Measurements from ENCODE around the gene ZNF423. TPM values are rescaled to one million over a fixed set of nuclear protein-coding genes. Genes with fewer than 3 reads are reported as not detected.

The ZNF423 gene
- total RNA-seq, 2 experiments from 2014 or later: not detected

DNA sequence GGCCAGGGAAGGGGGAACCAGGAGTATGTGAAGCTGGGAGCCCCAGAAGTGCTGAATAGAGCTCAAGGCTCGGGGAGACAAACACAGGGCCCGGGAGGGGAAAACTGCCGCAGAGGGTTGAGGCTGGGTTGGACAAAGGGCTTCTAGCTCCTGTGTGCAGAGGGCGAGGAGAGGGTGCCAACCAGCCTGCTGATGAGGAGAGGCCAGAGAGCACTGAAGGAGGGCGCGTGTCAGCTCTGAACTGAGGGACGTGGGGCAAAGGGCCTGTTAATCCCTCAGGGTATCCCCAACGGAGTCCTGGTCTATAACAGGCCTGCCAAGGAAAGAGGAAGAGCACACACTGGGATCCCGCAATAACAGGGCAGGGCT lies 331.0 kb downstream of the ZNF423 start:
- no peak for ATAC-seq
- Mint-ChIP-seq H3K36me3 (ENCODE audit: low read depth) (no peaks in the 10 kb centered on the region), H3K4me1 (ENCODE audit: low read depth) (peaks cover 12% of the 10 kb centered on the region), H3K9me3 (ENCODE audit: insufficient read depth) (no peaks in the 10 kb centered on the region), H3K27me3 (ENCODE audit: low read depth) (no peaks in the 10 kb centered on the region), H3K4me3 (no peak overlapping the region), H3K27ac (no peak overlapping the region)
- ChIA-PET POLR2A (no interaction called here), CTCF (no interaction called here)
- DNase-seq: no peak

DNA sequence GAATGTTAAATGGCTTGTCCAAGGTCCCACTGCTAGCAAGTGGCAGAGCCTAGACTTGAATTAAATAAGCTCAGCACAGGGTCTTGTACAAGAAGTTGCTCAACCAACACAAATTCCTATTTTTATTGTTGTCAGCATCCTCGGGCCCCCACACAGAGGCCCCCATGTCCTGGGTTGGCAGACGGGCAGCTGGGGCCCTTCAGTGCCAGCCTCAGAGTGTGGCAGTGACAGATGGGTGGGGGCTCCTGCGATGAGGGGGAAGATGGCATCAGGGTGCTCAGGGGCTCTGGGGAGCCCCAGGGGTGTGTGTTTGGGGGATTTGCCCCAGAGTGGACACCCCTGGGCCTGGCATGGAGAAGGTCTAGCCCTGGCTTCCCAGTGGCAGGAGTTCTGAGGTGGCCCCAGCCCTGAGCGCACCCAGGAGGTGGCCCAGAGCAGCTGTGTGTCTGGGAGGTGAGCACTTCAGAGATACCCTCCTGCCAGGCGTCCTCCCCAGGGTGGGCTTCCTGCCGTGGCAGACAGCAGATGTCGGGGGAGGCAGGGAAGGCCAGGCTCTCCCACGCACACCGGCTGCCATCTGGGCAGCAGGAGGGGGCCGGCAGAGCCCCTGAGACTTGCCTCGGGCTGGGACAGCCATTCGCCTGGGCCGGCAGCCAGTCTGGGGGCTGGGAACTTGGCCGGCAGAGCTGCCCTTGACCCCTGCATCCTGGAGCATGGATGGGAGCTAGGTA lies 331.5 kb downstream of the ZNF423 start:
- DNase-seq: no peak
- Mint-ChIP-seq H3K4me1 (ENCODE audit: low read depth) (peaks cover 12% of the 10 kb centered on the region), H3K27ac (no peak overlapping the region), H3K27me3 (ENCODE audit: low read depth) (no peaks in the 10 kb centered on the region), H3K9me3 (ENCODE audit: insufficient read depth) (no peaks in the 10 kb centered on the region), H3K36me3 (ENCODE audit: low read depth) (no peaks in the 10 kb centered on the region), H3K4me3 (no peak overlapping the region)
- ChIA-PET CTCF (interaction anchor here (1.3 kb wide), 1 partner anchor 10 kb away, joined by 3 read pairs; no protein-coding TSS in a partner anchor), POLR2A (no interaction called here)
- no peak for ATAC-seq

DNA sequence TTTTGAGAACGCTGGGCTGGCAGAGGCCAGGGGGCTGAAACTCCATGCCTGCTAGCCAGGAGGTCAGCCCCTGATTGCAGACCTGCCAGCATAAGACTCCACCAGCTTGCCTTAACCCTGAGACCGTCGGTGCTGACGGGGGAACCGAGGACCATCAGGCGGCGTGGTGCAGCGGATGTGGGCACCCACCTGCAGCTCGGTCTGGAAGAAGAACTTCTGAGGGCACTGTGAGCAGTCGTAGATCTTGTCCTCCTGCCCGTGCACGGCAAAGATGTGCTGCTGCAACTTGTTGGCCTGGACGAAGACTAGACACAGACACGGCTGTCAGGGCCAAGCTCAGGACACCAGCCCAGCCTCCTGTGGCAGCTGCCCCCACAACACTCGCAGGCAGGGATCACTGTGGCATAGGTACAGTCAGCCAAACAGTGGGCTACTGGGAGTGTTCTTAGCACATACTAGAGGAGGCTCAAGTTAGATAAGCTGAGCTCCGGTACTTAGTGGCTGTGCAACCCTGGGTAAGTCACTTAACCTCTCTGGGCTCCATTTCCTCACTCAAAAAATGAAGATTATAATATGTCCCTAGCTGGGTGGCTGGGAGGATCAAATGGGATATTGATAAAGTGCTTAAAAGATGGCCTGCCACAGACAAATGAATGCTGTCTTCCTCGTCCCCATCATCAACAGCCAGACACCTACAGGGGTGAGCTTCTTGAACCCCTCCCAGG lies 332.3 kb downstream of the ZNF423 start:
- DNase-seq: peak; percentile 27
- Mint-ChIP-seq H3K36me3 (ENCODE audit: low read depth) (no peaks in the 10 kb centered on the region), H3K27ac (no peak overlapping the region), H3K27me3 (ENCODE audit: low read depth) (no peaks in the 10 kb centered on the region), H3K9me3 (ENCODE audit: insufficient read depth) (no peaks in the 10 kb centered on the region), H3K4me3 (no peak overlapping the region), H3K4me1 (ENCODE audit: low read depth) (peaks cover 12% of the 10 kb centered on the region)
- ChIA-PET POLR2A (no interaction called here), CTCF (interaction anchor here (1.3 kb wide), 1 partner anchor 9 kb away, joined by 3 read pairs; no protein-coding TSS in a partner anchor)
- peak; percentile 28 for ATAC-seq

GRCh38 chr16:49521734-49522325 lies 334.1 kb downstream of the ZNF423 start:
- ChIA-PET POLR2A (no interaction called here), CTCF (no interaction called here)
- Mint-ChIP-seq H3K27ac (no peak overlapping the region), H3K27me3 (ENCODE audit: low read depth) (no peaks in the 10 kb centered on the region), H3K9me3 (ENCODE audit: insufficient read depth) (no peaks in the 10 kb centered on the region), H3K4me3 (no peak overlapping the region), H3K4me1 (ENCODE audit: low read depth) (peaks cover 2% of the 10 kb centered on the region), H3K36me3 (ENCODE audit: low read depth) (no peaks in the 10 kb centered on the region)
- ATAC-seq (no peak), DNase-seq (no peak)

GRCh38 chr16:49520492-49521038 lies 335.3 kb downstream of the ZNF423 start:
- Mint-ChIP-seq H3K4me1 (ENCODE audit: low read depth) (peaks cover 2% of the 10 kb centered on the region), H3K27me3 (ENCODE audit: low read depth) (no peaks in the 10 kb centered on the region), H3K4me3 (no peak overlapping the region), H3K36me3 (ENCODE audit: low read depth) (no peaks in the 10 kb centered on the region), H3K27ac (no peak overlapping the region), H3K9me3 (ENCODE audit: insufficient read depth) (no peaks in the 10 kb centered on the region)
- ATAC-seq: no peak
- no peak for DNase-seq
- POLR2A ChIA-PET: no interaction called here
- CTCF ChIA-PET: no interaction called here

GRCh38 chr16:49519741-49520140 lies 336.2 kb downstream of the ZNF423 start:
- ChIA-PET CTCF (no interaction called here), POLR2A (no interaction called here)
- peaks cover 2% of the 10 kb centered on the region for H3K4me1 Mint-ChIP-seq (ENCODE audit: low read depth)
- no peak for DNase-seq
- no peak overlapping the region for H3K4me3 Mint-ChIP-seq
- no peaks in the 10 kb centered on the region for H3K36me3 Mint-ChIP-seq (ENCODE audit: low read depth)
- H3K9me3 Mint-ChIP-seq (ENCODE audit: insufficient read depth): no peaks in the 10 kb centered on the region
- no peak overlapping the region for H3K27ac Mint-ChIP-seq
- no peak for ATAC-seq
- no peaks in the 10 kb centered on the region for H3K27me3 Mint-ChIP-seq (ENCODE audit: low read depth)

DNA sequence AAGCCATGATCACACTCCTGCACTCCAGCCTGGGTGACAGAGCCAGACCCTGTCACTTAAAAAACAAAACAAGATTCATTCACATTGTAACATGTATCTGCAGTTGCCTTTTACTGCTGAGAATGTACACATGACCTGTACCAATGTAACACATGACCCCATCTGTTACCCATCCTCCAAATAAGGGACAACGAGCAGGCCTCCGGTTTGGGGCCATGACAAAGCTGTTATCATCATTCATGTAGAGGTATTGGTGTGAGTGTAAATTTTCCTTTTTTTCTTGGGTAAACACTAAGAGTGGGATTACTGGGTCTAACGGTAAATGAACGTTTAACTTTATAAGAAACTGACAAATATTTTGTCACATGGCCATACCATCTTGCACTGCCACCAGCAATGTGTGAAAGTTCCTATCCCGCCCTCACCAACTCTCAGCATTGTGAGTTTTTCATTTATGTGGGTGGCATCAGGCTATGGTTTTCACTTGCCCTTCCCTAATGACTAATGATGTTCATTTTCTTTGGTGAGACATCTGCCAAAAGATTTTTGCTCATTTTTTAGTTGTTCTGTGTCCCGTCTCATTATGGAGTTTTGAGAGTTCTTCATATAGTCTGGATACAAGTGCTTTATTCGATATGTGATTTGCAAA lies 336.8 kb downstream of the ZNF423 start:
- Mint-ChIP-seq H3K27me3 (ENCODE audit: low read depth) (no peaks in the 10 kb centered on the region), H3K27ac (no peak overlapping the region), H3K36me3 (ENCODE audit: low read depth) (no peaks in the 10 kb centered on the region), H3K9me3 (ENCODE audit: insufficient read depth) (no peaks in the 10 kb centered on the region), H3K4me1 (ENCODE audit: low read depth) (peaks cover 2% of the 10 kb centered on the region), H3K4me3 (no peak overlapping the region)
- CTCF ChIA-PET: no interaction called here
- ATAC-seq (no peak), DNase-seq (no peak)
- POLR2A ChIA-PET: no interaction called here

DNA sequence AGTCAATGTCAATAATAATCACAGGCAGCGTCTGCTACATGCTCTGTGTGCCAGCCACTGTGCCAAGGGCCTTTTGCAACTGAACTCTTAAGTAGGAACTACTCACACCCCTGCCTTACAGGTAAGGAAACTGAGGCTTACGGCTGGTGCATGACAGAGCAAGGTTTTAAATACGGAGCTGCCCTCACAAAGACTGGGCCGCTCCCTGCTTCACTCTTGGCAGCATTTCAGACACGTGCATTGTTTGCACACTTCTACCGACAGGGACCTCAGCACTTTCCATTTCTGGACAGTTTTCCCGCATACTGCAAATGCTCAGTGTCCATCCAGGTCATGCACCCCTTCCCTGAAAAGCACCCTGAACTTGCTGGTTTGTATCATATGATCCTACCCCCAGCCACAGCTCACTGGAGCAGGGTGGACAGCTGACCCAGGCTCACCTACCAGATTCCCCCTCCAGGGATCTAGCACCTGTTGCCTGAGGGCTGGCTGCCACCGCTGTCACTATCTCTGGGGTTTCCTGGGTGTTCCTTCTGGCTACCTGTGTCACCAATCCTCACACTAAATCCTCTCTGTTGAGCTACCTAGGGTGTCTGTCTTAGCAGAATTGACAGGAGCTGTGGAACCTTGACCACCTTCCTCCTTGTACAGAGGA lies 339.4 kb downstream of the ZNF423 start:
- ATAC-seq: no peak
- Mint-ChIP-seq H3K4me3 (no peak overlapping the region), H3K4me1 (ENCODE audit: low read depth) (no peaks in the 10 kb centered on the region), H3K27me3 (ENCODE audit: low read depth) (no peaks in the 10 kb centered on the region), H3K9me3 (ENCODE audit: insufficient read depth) (no peaks in the 10 kb centered on the region), H3K27ac (no peak overlapping the region), H3K36me3 (ENCODE audit: low read depth) (no peaks in the 10 kb centered on the region)
- POLR2A ChIA-PET: no interaction called here
- no peak for DNase-seq
- CTCF ChIA-PET: no interaction called here

- ATAC-seq: no peak
- POLR2A ChIA-PET: no interaction called here
These were observed 340.1 kb downstream of the ZNF423 start for GRCh38 chr16:49515861-49516260.

DNA sequence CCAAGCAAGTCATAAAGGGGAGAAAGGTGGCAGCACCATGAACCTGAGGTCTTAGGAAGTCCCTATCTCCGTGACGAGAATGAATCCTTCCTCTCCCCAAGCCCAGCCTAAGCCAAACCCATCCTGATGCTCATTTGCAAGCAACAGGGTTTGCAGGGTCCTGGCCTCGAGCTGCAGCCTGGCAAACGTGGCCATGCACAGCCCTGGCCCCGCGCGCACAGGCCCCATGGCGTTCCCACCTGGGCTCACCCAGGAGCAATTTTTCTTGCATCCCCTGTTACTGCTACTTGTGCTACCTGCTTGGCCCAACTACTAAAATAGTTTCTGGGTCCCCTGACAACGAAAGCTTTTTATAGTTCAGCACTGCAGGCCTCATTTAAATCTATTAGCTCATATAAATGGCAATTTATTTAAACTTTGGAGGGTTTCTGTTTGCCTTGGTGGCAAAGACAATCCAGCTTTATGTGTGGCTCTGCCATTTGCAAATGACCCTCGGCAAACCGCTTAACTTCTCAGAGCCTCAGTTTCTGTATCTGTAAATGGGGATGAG lies 340.8 kb downstream of the ZNF423 start:
- POLR2A ChIA-PET: no interaction called here
- no peaks in the 10 kb centered on the region for H3K9me3 Mint-ChIP-seq (ENCODE audit: insufficient read depth)
- no peaks in the 10 kb centered on the region for H3K27me3 Mint-ChIP-seq (ENCODE audit: low read depth)
- no peak overlapping the region for H3K27ac Mint-ChIP-seq
- no peak overlapping the region for H3K4me3 Mint-ChIP-seq
- H3K4me1 Mint-ChIP-seq (ENCODE audit: low read depth): no peaks in the 10 kb centered on the region
- no peak for DNase-seq
- CTCF ChIA-PET: interaction anchor here (1.1 kb wide), 1 partner anchor 8 kb away, joined by 3 read pairs; no protein-coding TSS in a partner anchor
- no peaks in the 10 kb centered on the region for H3K36me3 Mint-ChIP-seq (ENCODE audit: low read depth)
- ATAC-seq: no peak

More at GRCh38 chr16:49515861-49516260, 340.1 kb downstream of the ZNF423 start:
- Mint-ChIP-seq H3K27me3 (ENCODE audit: low read depth) (no peaks in the 10 kb centered on the region), H3K27ac (no peak overlapping the region), H3K4me1 (ENCODE audit: low read depth) (no peaks in the 10 kb centered on the region), H3K4me3 (no peak overlapping the region), H3K36me3 (ENCODE audit: low read depth) (no peaks in the 10 kb centered on the region), H3K9me3 (ENCODE audit: insufficient read depth) (no peaks in the 10 kb centered on the region)
- CTCF ChIA-PET: no interaction called here
- no peak for DNase-seq

Measured in activated CD8-positive, alpha-beta T cell treated with anti-CD3 and anti-CD28 coated beads, Interleukin-2, amount 10 ng/mL, durations not matched to agents 7 days and 5 days (primary cell).